OCI-LY7 (cell line): Measurements from ENCODE around the gene KCNMA1. TPM values are rescaled to one million over a fixed set of nuclear protein-coding genes. Genes with fewer than 3 reads are reported as not detected.

ENCODE experiments used
- BruUV-seq: library from RNA; stranded (reverse); fragments of 400-500 nt; replicated peaks from 2 replicates; lab custom pipeline; 2021; lab: Mats Ljungman, UMichigan
- CTCF ChIA-PET: fragments of 300-600 bp; sonication (Branson Sonifier 250); formaldehyde crosslinking; loops from one replicate; lab custom pipeline; 2022; ENCODE audit warnings: antibody characterized with exemption; ENCODE audit not compliant: unreplicated experiment; lab: Charles Lee
- POLR2A ChIA-PET: fragments of 300-600 bp; sonication (Branson Sonifier 250); formaldehyde crosslinking; loops from one replicate; lab custom pipeline; 2022; ENCODE audit warnings: antibody characterized with exemption; lab: Charles Lee
- DNase-seq: peaks from one replicate; pipeline ENCODE4 v3.0.0-alpha.2; 2015; ENCODE audit warnings: low spot score
- H2AFZ ChIP-seq: fragments of 200-600 bp; sonication (generic), shearing (Covaris generic); 2 replicates; pipeline ENCODE4 v1.6.1; 2014; ENCODE audit warnings: mild to moderate bottlenecking, antibody characterized with exemption, low read length, moderate library complexity
- H3K27ac ChIP-seq: fragments of 200-600 bp; sonication (generic); 2 replicates; pipeline ENCODE4 v1.5.1; 2014; ENCODE audit warnings: mixed run types, low read depth, mild to moderate bottlenecking, moderate library complexity, low read length, inconsistent platforms; ENCODE audit not compliant: poor library complexity, severe bottlenecking
- H3K36me3 ChIP-seq: fragments of 200-600 bp; sonication (generic); 2 replicates; pipeline ENCODE4 v1.6.1; 2014; ENCODE audit warnings: mild to moderate bottlenecking, antibody characterized with exemption, low read length, moderate library complexity, mixed read lengths; ENCODE audit not compliant: insufficient read depth
- H3K4me1 ChIP-seq: fragments of 200-600 bp; sonication (generic); 2 replicates; pipeline ENCODE4 v1.5.1; 2014; ENCODE audit warnings: mild to moderate bottlenecking, low read length; ENCODE audit not compliant: insufficient read depth, poor library complexity, severe bottlenecking
- H3K4me2 ChIP-seq: fragments of 200-600 bp; sonication (generic); 2 replicates; pipeline ENCODE4 v1.6.1; 2014; ENCODE audit warnings: mild to moderate bottlenecking, low read length
- H3K4me3 ChIP-seq: fragments of 200-600 bp; sonication (generic); 2 replicates; pipeline ENCODE4 v1.5.1; 2014; ENCODE audit warnings: mild to moderate bottlenecking, low read depth, low read length; ENCODE audit not compliant: poor library complexity, severe bottlenecking
- H3K79me2 ChIP-seq: fragments of 200-600 bp; sonication (generic); 2 replicates; pipeline ENCODE4 v1.6.1; 2016; ENCODE audit warnings: low read depth, mild to moderate bottlenecking, low read length, moderate library complexity, mixed read lengths; ENCODE audit not compliant: insufficient read depth
- H3K9me2 ChIP-seq: fragments of 200-600 bp; sonication (generic); 2 replicates; pipeline ENCODE4 v1.6.1; 2016; ENCODE audit warnings: mild to moderate bottlenecking, low read length, mixed read lengths; ENCODE audit not compliant: insufficient read depth
- H3K9me3 ChIP-seq: fragments of 200-600 bp; sonication (generic); 2 replicates; pipeline ENCODE4 v1.6.1; 2014; ENCODE audit warnings: mild to moderate bottlenecking, mixed run types, low read length, mixed read lengths
- H4K20me1 ChIP-seq: fragments of 200-600 bp; sonication (generic); 2 replicates; pipeline ENCODE4 v1.6.1; 2014; ENCODE audit warnings: mild to moderate bottlenecking, antibody characterized with exemption, low read length, moderate library complexity, mixed read lengths; ENCODE audit not compliant: insufficient read depth
- CTCF ChIP-seq: fragments of 200-600 bp; sonication (generic); conservative IDR thresholded peaks from 2 replicates; pipeline ENCODE4 v1.5.1; 2014; ENCODE audit warnings: mild to moderate bottlenecking, antibody characterized with exemption, low read length, moderate library complexity, mixed read lengths
- EZH2phosphoT487 ChIP-seq: fragments of 200-600 bp; sonication (generic); IDR thresholded peaks from 2 replicates; pipeline ENCODE4 v1.6.1; 2018; ENCODE audit warnings: low read depth, borderline replicate concordance, mild to moderate bottlenecking, mixed run types, antibody characterized with exemption, low read length, moderate library complexity, mixed read lengths
- intact Hi-C: fragments of 100-400 bp; cut with micrococcal nuclease; formaldehyde crosslinking; loops from one replicate; pipeline ENCODE4 v1.10.0; 2022; ENCODE audit not compliant: unreplicated experiment
- total RNA-seq, 2 experiments: library from RNA; depleted of rRNA in 1 of 2; stranded (reverse); fragments of >200 nt in 1 of 2; shearing (Covaris generic) in 1 of 2; gene quantifications; 2 replicates each; pipeline ENCODE4 v1.2.3, GENCODE V29; 2014 to 2022

Gene KCNMA1
- total RNA-seq, 2 experiments from 2014 or later, result not detected

- no peak for DNase-seq
- POLR2A ChIA-PET, result no interaction called here
- Histone ChIP-seq H3K4me3 (no peak overlapping the region), H3K4me2 (no peak overlapping the region), H3K9me3 (no peaks in the 10 kb centered on the region), H2AFZ (no peak overlapping the region), H4K20me1 (no peaks in the 10 kb centered on the region), H3K27ac (no peak overlapping the region), H3K4me1 (no peaks in the 10 kb centered on the region), H3K36me3 (no peaks in the 10 kb centered on the region), H3K9me2 (no peaks in the 10 kb centered on the region), H3K79me2 (no peaks in the 10 kb centered on the region)
- TF ChIP-seq EZH2phosphoT487 (no peak), CTCF (no peak)
- BruUV-seq, result no TSS peak
- intact Hi-C loops, result no loop called here
- CTCF ChIA-PET, result no interaction called here
These were observed 16.9 kb downstream of the KCNMA1 start for GRCh38 chr10:77620731-77621130.

- H3K4me3 ChIP-seq, result no peak overlapping the region
- no peaks in the 10 kb centered on the region for H3K36me3 ChIP-seq
- POLR2A ChIA-PET, result no interaction called here
- CTCF ChIA-PET, result no interaction called here
- no peaks in the 10 kb centered on the region for H3K9me3 ChIP-seq
- no peaks in the 10 kb centered on the region for H3K4me1 ChIP-seq
- H2AFZ ChIP-seq, result no peak overlapping the region
- no peak overlapping the region for H3K27ac ChIP-seq
- intact Hi-C loops, result no loop called here
- H4K20me1 ChIP-seq, result no peaks in the 10 kb centered on the region
- no peak for DNase-seq
- H3K79me2 ChIP-seq, result no peaks in the 10 kb centered on the region
- no TSS peak for BruUV-seq
- TF ChIP-seq EZH2phosphoT487, result no peak
- no peak overlapping the region for H3K4me2 ChIP-seq
- no peaks in the 10 kb centered on the region for H3K9me2 ChIP-seq
These were observed 17.5 kb downstream of the KCNMA1 start for GRCh38 chr10:77619964-77620703.

- no peak for TF ChIP-seq CTCF
- no peak for TF ChIP-seq EZH2phosphoT487
- no peak overlapping the region for H3K4me3 ChIP-seq
- H2AFZ ChIP-seq, result no peak overlapping the region
- no peaks in the 10 kb centered on the region for H3K4me1 ChIP-seq
- ChIA-PET CTCF (no interaction called here), POLR2A (no interaction called here)
- no peak overlapping the region for H3K27ac ChIP-seq
- no peaks in the 10 kb centered on the region for H3K9me3 ChIP-seq
- H3K4me2 ChIP-seq, result no peak overlapping the region
- BruUV-seq, result no TSS peak
- H3K36me3 ChIP-seq, result no peaks in the 10 kb centered on the region
- H4K20me1 ChIP-seq, result no peaks in the 10 kb centered on the region
- intact Hi-C loops, result no loop called here
- H3K9me2 ChIP-seq, result no peaks in the 10 kb centered on the region
- DNase-seq, result no peak
- H3K79me2 ChIP-seq, result no peaks in the 10 kb centered on the region
These were observed 19.5 kb downstream of the KCNMA1 start for GRCh38 chr10:77618117-77618516.
